AG04450 (cell line): Measurements from ENCODE around the gene SELENOS. TPM values are rescaled to one million over a fixed set of nuclear protein-coding genes. Genes with fewer than 3 reads are reported as not detected.

ENCODE experiments used
- CTCF ChIA-PET: fragments of 300-600, 350-600 bp; formaldehyde crosslinking; extraction: SDS; loops from one replicate; lab custom pipeline; 2022; ENCODE audit warnings: antibody characterized with exemption, inconsistent platforms; lab: Charles Lee
- POLR2A ChIA-PET: fragments of 350-600 bp; formaldehyde crosslinking; extraction: SDS; loops from one replicate; lab custom pipeline; 2021; ENCODE audit warnings: antibody characterized with exemption, inconsistent platforms; lab: Yijun Ruan, JAX
- DNase-seq: peaks from one replicate; pipeline ENCODE4 v3.0.0-alpha.2; 2011; ENCODE audit warnings: low read depth, low spot score
- H3K27ac ChIP-seq: one replicate; pipeline ENCODE4 v1.5.1; 2012; ENCODE audit warnings: low read depth, low read length, control low read depth
- H3K27me3 ChIP-seq: one replicate; pipeline ENCODE4 v1.6.0; 2012; ENCODE audit warnings: low read length; ENCODE audit not compliant: control insufficient read depth, insufficient read depth
- H3K4me3 ChIP-seq: 2 replicates; pipeline ENCODE4 v1.5.1; 2011; ENCODE audit warnings: mild to moderate bottlenecking, low read depth, low read length, control low read depth
- H3K9me3 ChIP-seq: 2 replicates; pipeline ENCODE4 v1.5.1; 2012; ENCODE audit warnings: low read length; ENCODE audit not compliant: control insufficient read depth, insufficient read depth
- CTCF ChIP-seq: IDR thresholded peaks from 2 replicates; pipeline ENCODE4 v1.5.1; 2011; ENCODE audit warnings: low read depth, low read length, control low read depth, inconsistent platforms
- polyA plus RNA-seq: library from polyadenylated mRNA; depleted of rRNA; stranded (reverse); fragments of >200 nt; gene quantifications from 2 replicates; pipeline ENCODE4 v1.2.3, GENCODE V29; 2011

Gene SELENOS
- polyA plus RNA-seq, 1 experiment, result 100 TPM

GRCh38 chr15:101244036-101244781, 33.1 kb downstream of the SELENOS start:
- POLR2A ChIA-PET, result interaction anchor here (0.6 kb wide), 1 partner anchor 515 kb away, joined by 4 read pairs; no protein-coding TSS in a partner anchor
- H3K27ac ChIP-seq, result no peak overlapping the region
- TF ChIP-seq CTCF, result no peak

GRCh38 chr15:101243420-101243819, 33.9 kb downstream of the SELENOS start:
- no peaks in the 10 kb centered on the region for H3K9me3 ChIP-seq
- no peaks in the 10 kb centered on the region for H3K27me3 ChIP-seq
- no peak overlapping the region for H3K4me3 ChIP-seq
- DNase-seq, result no peak
- POLR2A ChIA-PET, result no interaction called here
- CTCF ChIA-PET, result interaction anchor here (1.0 to 1.2 kb wide), 3 partner anchors 228 to 235 kb away, joined by 3 to 5 read pairs (median 5); no protein-coding TSS in a partner anchor
- no peak for TF ChIP-seq CTCF
- no peak overlapping the region for H3K27ac ChIP-seq

More at GRCh38 chr15:101244036-101244781, 33.1 kb downstream of the SELENOS start:
- CTCF ChIA-PET, result interaction anchor here (1.0 to 1.7 kb wide), 4 partner anchors 12 to 228 kb away, joined by 3 to 5 read pairs (median 4); no protein-coding TSS in a partner anchor
- Histone ChIP-seq H3K4me3 (no peak overlapping the region), H3K9me3 (no peaks in the 10 kb centered on the region), H3K27me3 (no peaks in the 10 kb centered on the region)
- DNase-seq, result no peak

GRCh38 chr15:101242999-101243336, 34.3 kb downstream of the SELENOS start:
- ChIA-PET POLR2A (no interaction called here), CTCF (interaction anchor here (1.2 kb wide), 2 partner anchors 229 to 234 kb away, joined by 5 read pairs; no protein-coding TSS in a partner anchor)
- TF ChIP-seq CTCF, result no peak
- Histone ChIP-seq H3K4me3 (no peak overlapping the region), H3K9me3 (no peaks in the 10 kb centered on the region), H3K27me3 (no peaks in the 10 kb centered on the region), H3K27ac (no peak overlapping the region)
- DNase-seq, result no peak

- no peaks in the 10 kb centered on the region for H3K27me3 ChIP-seq
- no peak overlapping the region for H3K27ac ChIP-seq
- DNase-seq, result no peak
- no peaks in the 10 kb centered on the region for H3K9me3 ChIP-seq
- ChIA-PET POLR2A (no interaction called here), CTCF (interaction anchor here (0.6 to 1.2 kb wide), 4 partner anchors 15 to 234 kb away, joined by 3 to 5 read pairs (median 4); no protein-coding TSS in a partner anchor)
- no peak overlapping the region for H3K4me3 ChIP-seq
- no peak for TF ChIP-seq CTCF
Observed at GRCh38 chr15:101242160-101242998, 34.9 kb downstream of the SELENOS start.
